Uterus (tissue), 4 donors: Measurements from ENCODE around the gene NOTCH2. TPM values are rescaled to one million over a fixed set of nuclear protein-coding genes. Genes with fewer than 3 reads are reported as not detected.

Experiments
- DNase-seq, 2 donors: peaks; one replicate each; pipeline ENCODE4 v3.0.0-alpha.2; 2019 to 2020
- H3K27ac ChIP-seq, 2 donors: fragments of 200-600 bp; sonication (generic); 1 replicate in 1 of 2; 2 replicates in 1 of 2; pipeline ENCODE4 v1.5.1; 2016 to 2018
- H3K27me3 ChIP-seq, 2 donors: fragments of 200-600 bp; sonication (generic); one replicate each; pipeline ENCODE4 v1.5.1; 2018 to 2019; ENCODE audit warnings: control low read depth in 1 of 2
- H3K36me3 ChIP-seq, 2 donors: fragments of 200-600 bp; sonication (generic); one replicate each; pipeline ENCODE4 v1.5.1; 2019; ENCODE audit warnings: control low read depth in 1 of 2
- H3K4me1 ChIP-seq, 2 donors: fragments of 200-600 bp; sonication (generic); one replicate each; pipeline ENCODE4 v1.5.1; 2018 to 2019; ENCODE audit warnings: control low read depth in 1 of 2
- H3K4me3 ChIP-seq, 2 donors: fragments of 200-600 bp; sonication (generic); 1 replicate in 1 of 2; 2 replicates in 1 of 2; pipeline ENCODE4 v1.5.1; 2018 to 2019; ENCODE audit warnings: mild to moderate bottlenecking in 1 of 2
- H3K9me3 ChIP-seq, 2 donors: fragments of 200-600 bp; sonication (generic); one replicate each; pipeline ENCODE4 v1.5.1; 2019; ENCODE audit warnings: control low read depth in 1 of 2
- POLR2A ChIP-seq, 2 donors: fragments of 450-650 bp; IDR thresholded peaks; one replicate each; pipeline ENCODE4 v1.6.1; 2016; ENCODE audit warnings: antibody characterized with exemption in 2 of 2, mild to moderate bottlenecking in 1 of 2, moderate library complexity in 1 of 2
- intact Hi-C: fragments of 100-400 bp; cut with DNase I; formaldehyde crosslinking; loops from one replicate; pipeline ENCODE4 v1.15.1; 2023; ENCODE audit warnings: low total_unique reads
- total RNA-seq, 4 donors: library from RNA; depleted of rRNA in 3 of 4; stranded (reverse); fragments of >200 nt in 3 of 4; gene quantifications; one replicate each; pipeline versions ENCODE4 v1.1.0 to v1.2.4, GENCODE V29; 2014 to 2023
- TF ChIP-seq, protein P1 (sequence below), 4 experiments: fragments of 200-600 bp in 2 of 4; fragments of 450-650 bp in 2 of 4; sonication (generic) in 2 of 4; IDR thresholded peaks; one replicate each; pipeline ENCODE4 v1.5.1; 2016 to 2019; ENCODE audit warnings: antibody characterized with exemption in 4 of 4, mild to moderate bottlenecking in 2 of 4, moderate library complexity in 1 of 4
- donor health status: DM: yes; HTN: yes; CAD: no.

Gene NOTCH2
- total RNA-seq, 4 donors from 2014 or later: 33.8 to 266 (median 87.7) TPM

DNA sequence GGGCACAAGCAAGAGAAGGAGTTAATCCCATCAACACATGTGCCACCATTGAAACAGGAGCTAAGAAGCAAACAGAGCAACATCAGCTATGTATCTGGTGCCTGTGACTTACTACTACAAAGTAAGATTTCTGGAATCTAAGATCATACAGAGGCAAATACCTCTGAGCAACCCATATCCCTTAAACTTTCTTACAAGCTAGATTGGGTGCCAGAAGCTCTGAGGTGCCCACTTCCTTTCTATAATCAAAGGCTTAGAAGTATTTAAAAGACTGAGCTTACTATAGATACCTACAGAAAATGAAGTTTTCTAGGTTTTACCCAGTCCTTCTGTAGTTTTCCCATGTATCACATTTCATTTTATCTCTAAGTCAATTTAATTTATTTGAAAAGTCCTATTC lies 128.8 kb downstream of the NOTCH2 start:
- no peak for DNase-seq
- Histone ChIP-seq H3K9me3 (no peaks in the 10 kb centered on the region), H3K4me1 (no peaks in the 10 kb centered on the region), H3K4me3 (no peak overlapping the region), H3K27me3 (no peaks in the 10 kb centered on the region), H3K27ac (no peak overlapping the region), H3K36me3 (no peaks in the 10 kb centered on the region)
- TF ChIP-seq, protein P1, sequence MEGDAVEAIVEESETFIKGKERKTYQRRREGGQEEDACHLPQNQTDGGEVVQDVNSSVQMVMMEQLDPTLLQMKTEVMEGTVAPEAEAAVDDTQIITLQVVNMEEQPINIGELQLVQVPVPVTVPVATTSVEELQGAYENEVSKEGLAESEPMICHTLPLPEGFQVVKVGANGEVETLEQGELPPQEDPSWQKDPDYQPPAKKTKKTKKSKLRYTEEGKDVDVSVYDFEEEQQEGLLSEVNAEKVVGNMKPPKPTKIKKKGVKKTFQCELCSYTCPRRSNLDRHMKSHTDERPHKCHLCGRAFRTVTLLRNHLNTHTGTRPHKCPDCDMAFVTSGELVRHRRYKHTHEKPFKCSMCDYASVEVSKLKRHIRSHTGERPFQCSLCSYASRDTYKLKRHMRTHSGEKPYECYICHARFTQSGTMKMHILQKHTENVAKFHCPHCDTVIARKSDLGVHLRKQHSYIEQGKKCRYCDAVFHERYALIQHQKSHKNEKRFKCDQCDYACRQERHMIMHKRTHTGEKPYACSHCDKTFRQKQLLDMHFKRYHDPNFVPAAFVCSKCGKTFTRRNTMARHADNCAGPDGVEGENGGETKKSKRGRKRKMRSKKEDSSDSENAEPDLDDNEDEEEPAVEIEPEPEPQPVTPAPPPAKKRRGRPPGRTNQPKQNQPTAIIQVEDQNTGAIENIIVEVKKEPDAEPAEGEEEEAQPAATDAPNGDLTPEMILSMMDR (IDR thresholded peaks at IDR 0.05): no peak
- TF ChIP-seq POLR2A (IDR thresholded peaks at IDR 0.05): no peak
- intact Hi-C loops: no loop called here

DNA sequence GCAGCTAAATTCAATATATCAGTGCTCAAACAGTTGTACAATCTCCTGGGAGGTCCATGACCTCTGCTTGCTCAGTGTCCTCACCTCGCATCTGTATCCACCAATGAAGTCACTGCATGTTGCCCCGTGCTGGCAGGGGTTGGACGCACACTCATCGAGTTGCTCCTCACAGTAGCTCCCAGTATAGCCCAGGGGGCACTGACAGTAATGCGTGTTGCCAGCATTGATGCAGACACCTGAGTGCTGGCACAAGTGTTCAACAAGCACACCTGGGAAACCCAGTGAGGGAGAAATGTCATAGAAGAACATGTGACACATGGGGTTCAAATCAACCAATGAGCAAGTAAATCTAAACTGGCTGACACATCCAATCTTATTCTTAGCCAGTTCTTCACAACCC lies 132.3 kb downstream of the NOTCH2 start:
- Histone ChIP-seq H3K27me3 (no peaks in the 10 kb centered on the region), H3K4me1 (no peaks in the 10 kb centered on the region), H3K4me3 (no peak overlapping the region), H3K27ac (no peak overlapping the region), H3K36me3 (no peaks in the 10 kb centered on the region), H3K9me3 (no peaks in the 10 kb centered on the region)
- no peak for DNase-seq
- TF ChIP-seq, protein P1 (IDR thresholded peaks at IDR 0.05): no peak
- TF ChIP-seq POLR2A (IDR thresholded peaks at IDR 0.05): no peak
- intact Hi-C loops: no loop called here

DNA sequence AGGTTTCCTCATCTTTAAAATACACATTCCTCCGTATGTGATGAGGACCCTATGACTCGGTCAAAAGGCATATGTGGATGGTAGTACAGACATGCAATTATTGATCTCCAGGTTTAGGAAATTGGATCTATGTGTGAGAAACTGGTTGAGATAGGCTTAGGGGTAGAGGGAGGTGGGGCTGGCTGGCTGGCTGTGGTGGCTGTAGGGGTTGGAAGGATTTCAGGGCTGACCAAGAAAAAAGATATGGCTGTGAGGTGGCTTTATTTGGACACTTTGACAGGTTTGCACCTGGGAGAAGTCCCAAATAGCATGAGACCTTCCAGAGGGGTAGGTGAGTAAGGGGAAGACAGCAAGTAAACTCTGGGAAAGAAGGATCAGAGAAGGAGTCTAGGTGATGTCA lies 133.5 kb downstream of the NOTCH2 start:
- intact Hi-C loops: no loop called here
- H3K36me3 ChIP-seq: no peaks in the 10 kb centered on the region
- H3K4me3 ChIP-seq: no peak overlapping the region
- H3K27me3 ChIP-seq: no peaks in the 10 kb centered on the region
- H3K9me3 ChIP-seq: no peaks in the 10 kb centered on the region
- H3K27ac ChIP-seq: no peak overlapping the region
- no peak for TF ChIP-seq POLR2A (IDR thresholded peaks at IDR 0.05)
- TF ChIP-seq, protein P1 (IDR thresholded peaks at IDR 0.05): no peak
- DNase-seq: no peak
- H3K4me1 ChIP-seq: no peaks in the 10 kb centered on the region

DNA sequence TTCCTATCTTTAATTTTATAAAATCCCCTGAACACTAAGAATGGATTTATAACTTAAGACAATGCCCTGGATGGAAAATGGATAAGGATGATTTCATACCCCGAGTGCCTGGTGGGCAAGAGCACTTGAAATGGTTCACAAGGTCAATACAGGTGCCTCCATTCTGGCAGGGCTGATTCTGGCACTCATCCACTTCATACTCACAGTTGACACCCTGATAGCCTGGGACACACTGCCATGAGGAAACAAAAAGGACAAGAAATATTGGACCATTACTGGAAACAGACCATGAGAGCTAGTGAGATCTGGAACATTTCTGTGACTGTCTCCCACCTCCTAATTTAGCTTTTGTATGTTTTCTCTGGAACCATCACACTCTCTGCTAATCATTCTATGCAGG lies 134.1 kb downstream of the NOTCH2 start:
- Histone ChIP-seq H3K27me3 (no peaks in the 10 kb centered on the region), H3K4me3 (no peak overlapping the region), H3K4me1 (no peaks in the 10 kb centered on the region), H3K27ac (no peak overlapping the region), H3K9me3 (no peaks in the 10 kb centered on the region), H3K36me3 (no peaks in the 10 kb centered on the region)
- TF ChIP-seq, protein P1 (IDR thresholded peaks at IDR 0.05): no peak
- no peak for TF ChIP-seq POLR2A (IDR thresholded peaks at IDR 0.05)
- no peak for DNase-seq
- intact Hi-C loops: no loop called here

DNA sequence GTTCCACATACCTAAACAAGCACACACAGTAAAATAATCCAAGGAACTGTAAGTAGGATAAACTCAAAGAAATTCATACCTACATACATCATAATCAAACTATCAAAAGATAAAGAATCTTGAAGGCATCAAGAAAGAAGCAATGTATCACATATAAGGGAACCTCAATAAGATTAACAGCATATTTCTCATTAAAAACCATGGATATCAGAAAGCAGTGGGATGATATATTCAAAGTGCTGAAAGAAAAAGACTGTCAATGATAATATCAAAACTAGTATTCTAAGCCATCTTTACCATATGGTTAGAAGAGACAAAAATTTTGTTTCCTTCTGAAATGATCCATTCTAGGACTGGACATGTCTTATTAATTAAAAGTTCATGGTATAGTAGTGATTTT lies 136.1 kb downstream of the NOTCH2 start:
- Histone ChIP-seq H3K9me3 (no peaks in the 10 kb centered on the region), H3K27ac (no peak overlapping the region), H3K27me3 (no peaks in the 10 kb centered on the region), H3K4me1 (no peaks in the 10 kb centered on the region), H3K36me3 (no peaks in the 10 kb centered on the region), H3K4me3 (no peak overlapping the region)
- TF ChIP-seq, protein P1 (IDR thresholded peaks at IDR 0.05): no peak
- TF ChIP-seq POLR2A (IDR thresholded peaks at IDR 0.05): no peak
- intact Hi-C loops: no loop called here
- no peak for DNase-seq
